H1 (cell line): ENCODE measurements around the gene DENND6B. TPM values are rescaled to one million over a fixed set of nuclear protein-coding genes. Genes with fewer than 3 reads are reported as not detected.

Experiments used
- CHD2 ChIP-seq: IDR thresholded peaks from 2 replicates; pipeline ENCODE4 v1.6.1; 2012; ENCODE audit warnings: low read length, improper control_type of control experiment
- EP300 ChIP-seq, 2 experiments: IDR thresholded peaks; 1 replicate in 1 of 2; 2 replicates in 1 of 2; pipeline ENCODE4 v1.6.1; 2011 to 2012; ENCODE audit warnings: low read depth in 2 of 2, low read length in 2 of 2, mild to moderate bottlenecking in 2 of 2, borderline replicate concordance in 1 of 2, inconsistent platforms in 1 of 2, moderate library complexity in 1 of 2
- GABPA ChIP-seq: IDR thresholded peaks from 2 replicates; pipeline ENCODE4 v1.6.1; 2011; ENCODE audit warnings: mild to moderate bottlenecking, low read length, moderate library complexity, borderline replicate concordance; ENCODE audit not compliant: insufficient read depth
- HDAC6 ChIP-seq: IDR thresholded peaks from one replicate; pipeline ENCODE4 v1.7.1; 2012; ENCODE audit warnings: low read depth, mild to moderate bottlenecking, inconsistent platforms, low read length, moderate library complexity
- MAFK ChIP-seq: IDR thresholded peaks from 2 replicates; pipeline ENCODE4 v1.6.1; 2012; ENCODE audit warnings: low read depth, mild to moderate bottlenecking, improper control_type of control experiment, low read length
- SAP30 ChIP-seq: fragments of 300-600 bp; sonication (generic); IDR thresholded peaks from 2 replicates; pipeline ENCODE4 v1.7.1; 2012; ENCODE audit warnings: low read length, moderate library complexity, mild to moderate bottlenecking, inconsistent platforms; ENCODE audit not compliant: insufficient read depth, insufficient replicate concordance
- SP2 ChIP-seq: IDR thresholded peaks from 2 replicates; pipeline ENCODE4 v1.6.1; 2012; ENCODE audit warnings: mild to moderate bottlenecking, low read length, inconsistent platforms
- polyA plus RNA-seq, 7 experiments: library from polyadenylated mRNA; depleted of rRNA in 3 of 7; stranded (reverse) in 5 of 7; unstranded in 2 of 7; fragments of >200 nt in 5 of 7; fragments of 200-250 nt in 2 of 7; gene quantifications; 1 replicate in 5 of 7; 2 replicates in 1 of 7; 4 replicates in 1 of 7; pipeline versions ENCODE4 v1.2.1 to v1.2.3, GENCODE V29; 2011 to 2013; ENCODE audit warnings: missing spikeins in 2 of 7, mixed read lengths in 2 of 7
- total RNA-seq: library from RNA; stranded (reverse); fragmentation: NEBNext Ultra II Directional; extraction: Animal tissue kit (Norgen Biotek cat#: 25700); gene quantifications from 2 replicates; pipeline ENCODE4 v1.2.1, GENCODE V29; 2021
- TF ChIP-seq, protein P1 (sequence below): fragments of 300-600 bp; sonication (generic); IDR thresholded peaks from 2 replicates; pipeline ENCODE4 v1.7.1; 2012; ENCODE audit warnings: low read length, moderate library complexity, mild to moderate bottlenecking, inconsistent platforms; ENCODE audit not compliant: insufficient replicate concordance
- TF ChIP-seq, protein P2 (sequence below): IDR thresholded peaks from 2 replicates; pipeline ENCODE4 v1.6.1; 2011; ENCODE audit warnings: low read length, improper control_type of control experiment

Gene DENND6B
- total and polyA plus RNA-seq, 2 of the 8 experiments (the other 6 are each of a cell fraction or from before 2014, with no cell fraction given), result 1.1 to 1.9 TPM

DNA sequence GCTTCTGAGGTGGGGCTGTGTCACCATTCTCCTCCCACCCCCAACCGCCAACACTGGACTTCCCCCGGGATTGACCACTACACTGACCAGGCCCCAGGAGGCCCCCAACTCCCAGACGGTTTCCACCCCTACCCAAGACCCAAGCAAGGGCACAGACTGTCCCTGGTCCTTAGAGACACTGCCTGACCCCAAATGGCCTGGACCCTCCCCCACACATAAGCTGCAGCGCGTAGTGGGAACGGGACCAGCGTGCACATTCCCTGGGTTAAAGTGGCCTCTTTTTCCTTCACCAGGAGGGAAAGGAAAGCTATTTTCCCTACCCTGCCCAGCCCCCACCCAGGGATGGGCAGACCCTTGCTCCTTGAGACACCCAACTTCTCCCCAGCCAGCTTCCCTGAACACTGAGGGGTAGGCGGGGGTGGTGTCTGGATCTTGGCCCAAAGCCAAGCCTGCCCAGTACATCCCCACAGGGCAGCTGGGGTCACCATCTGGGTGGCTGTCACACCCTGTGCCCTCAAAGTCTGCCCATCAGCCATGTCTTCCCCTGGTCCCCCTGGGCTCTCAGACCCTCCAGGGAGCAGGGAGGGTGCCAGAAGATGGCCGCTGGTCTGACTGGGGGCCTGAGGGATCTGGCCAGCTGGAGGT is 63.7 kb downstream of the DENND6B start (continued):
- TF ChIP-seq, protein P1, sequence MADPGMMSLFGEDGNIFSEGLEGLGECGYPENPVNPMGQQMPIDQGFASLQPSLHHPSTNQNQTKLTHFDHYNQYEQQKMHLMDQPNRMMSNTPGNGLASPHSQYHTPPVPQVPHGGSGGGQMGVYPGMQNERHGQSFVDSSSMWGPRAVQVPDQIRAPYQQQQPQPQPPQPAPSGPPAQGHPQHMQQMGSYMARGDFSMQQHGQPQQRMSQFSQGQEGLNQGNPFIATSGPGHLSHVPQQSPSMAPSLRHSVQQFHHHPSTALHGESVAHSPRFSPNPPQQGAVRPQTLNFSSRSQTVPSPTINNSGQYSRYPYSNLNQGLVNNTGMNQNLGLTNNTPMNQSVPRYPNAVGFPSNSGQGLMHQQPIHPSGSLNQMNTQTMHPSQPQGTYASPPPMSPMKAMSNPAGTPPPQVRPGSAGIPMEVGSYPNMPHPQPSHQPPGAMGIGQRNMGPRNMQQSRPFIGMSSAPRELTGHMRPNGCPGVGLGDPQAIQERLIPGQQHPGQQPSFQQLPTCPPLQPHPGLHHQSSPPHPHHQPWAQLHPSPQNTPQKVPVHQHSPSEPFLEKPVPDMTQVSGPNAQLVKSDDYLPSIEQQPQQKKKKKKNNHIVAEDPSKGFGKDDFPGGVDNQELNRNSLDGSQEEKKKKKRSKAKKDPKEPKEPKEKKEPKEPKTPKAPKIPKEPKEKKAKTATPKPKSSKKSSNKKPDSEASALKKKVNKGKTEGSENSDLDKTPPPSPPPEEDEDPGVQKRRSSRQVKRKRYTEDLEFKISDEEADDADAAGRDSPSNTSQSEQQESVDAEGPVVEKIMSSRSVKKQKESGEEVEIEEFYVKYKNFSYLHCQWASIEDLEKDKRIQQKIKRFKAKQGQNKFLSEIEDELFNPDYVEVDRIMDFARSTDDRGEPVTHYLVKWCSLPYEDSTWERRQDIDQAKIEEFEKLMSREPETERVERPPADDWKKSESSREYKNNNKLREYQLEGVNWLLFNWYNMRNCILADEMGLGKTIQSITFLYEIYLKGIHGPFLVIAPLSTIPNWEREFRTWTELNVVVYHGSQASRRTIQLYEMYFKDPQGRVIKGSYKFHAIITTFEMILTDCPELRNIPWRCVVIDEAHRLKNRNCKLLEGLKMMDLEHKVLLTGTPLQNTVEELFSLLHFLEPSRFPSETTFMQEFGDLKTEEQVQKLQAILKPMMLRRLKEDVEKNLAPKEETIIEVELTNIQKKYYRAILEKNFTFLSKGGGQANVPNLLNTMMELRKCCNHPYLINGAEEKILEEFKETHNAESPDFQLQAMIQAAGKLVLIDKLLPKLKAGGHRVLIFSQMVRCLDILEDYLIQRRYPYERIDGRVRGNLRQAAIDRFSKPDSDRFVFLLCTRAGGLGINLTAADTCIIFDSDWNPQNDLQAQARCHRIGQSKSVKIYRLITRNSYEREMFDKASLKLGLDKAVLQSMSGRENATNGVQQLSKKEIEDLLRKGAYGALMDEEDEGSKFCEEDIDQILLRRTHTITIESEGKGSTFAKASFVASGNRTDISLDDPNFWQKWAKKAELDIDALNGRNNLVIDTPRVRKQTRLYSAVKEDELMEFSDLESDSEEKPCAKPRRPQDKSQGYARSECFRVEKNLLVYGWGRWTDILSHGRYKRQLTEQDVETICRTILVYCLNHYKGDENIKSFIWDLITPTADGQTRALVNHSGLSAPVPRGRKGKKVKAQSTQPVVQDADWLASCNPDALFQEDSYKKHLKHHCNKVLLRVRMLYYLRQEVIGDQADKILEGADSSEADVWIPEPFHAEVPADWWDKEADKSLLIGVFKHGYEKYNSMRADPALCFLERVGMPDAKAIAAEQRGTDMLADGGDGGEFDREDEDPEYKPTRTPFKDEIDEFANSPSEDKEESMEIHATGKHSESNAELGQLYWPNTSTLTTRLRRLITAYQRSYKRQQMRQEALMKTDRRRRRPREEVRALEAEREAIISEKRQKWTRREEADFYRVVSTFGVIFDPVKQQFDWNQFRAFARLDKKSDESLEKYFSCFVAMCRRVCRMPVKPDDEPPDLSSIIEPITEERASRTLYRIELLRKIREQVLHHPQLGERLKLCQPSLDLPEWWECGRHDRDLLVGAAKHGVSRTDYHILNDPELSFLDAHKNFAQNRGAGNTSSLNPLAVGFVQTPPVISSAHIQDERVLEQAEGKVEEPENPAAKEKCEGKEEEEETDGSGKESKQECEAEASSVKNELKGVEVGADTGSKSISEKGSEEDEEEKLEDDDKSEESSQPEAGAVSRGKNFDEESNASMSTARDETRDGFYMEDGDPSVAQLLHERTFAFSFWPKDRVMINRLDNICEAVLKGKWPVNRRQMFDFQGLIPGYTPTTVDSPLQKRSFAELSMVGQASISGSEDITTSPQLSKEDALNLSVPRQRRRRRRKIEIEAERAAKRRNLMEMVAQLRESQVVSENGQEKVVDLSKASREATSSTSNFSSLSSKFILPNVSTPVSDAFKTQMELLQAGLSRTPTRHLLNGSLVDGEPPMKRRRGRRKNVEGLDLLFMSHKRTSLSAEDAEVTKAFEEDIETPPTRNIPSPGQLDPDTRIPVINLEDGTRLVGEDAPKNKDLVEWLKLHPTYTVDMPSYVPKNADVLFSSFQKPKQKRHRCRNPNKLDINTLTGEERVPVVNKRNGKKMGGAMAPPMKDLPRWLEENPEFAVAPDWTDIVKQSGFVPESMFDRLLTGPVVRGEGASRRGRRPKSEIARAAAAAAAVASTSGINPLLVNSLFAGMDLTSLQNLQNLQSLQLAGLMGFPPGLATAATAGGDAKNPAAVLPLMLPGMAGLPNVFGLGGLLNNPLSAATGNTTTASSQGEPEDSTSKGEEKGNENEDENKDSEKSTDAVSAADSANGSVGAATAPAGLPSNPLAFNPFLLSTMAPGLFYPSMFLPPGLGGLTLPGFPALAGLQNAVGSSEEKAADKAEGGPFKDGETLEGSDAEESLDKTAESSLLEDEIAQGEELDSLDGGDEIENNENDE, result no peak
- TF ChIP-seq, protein P2, sequence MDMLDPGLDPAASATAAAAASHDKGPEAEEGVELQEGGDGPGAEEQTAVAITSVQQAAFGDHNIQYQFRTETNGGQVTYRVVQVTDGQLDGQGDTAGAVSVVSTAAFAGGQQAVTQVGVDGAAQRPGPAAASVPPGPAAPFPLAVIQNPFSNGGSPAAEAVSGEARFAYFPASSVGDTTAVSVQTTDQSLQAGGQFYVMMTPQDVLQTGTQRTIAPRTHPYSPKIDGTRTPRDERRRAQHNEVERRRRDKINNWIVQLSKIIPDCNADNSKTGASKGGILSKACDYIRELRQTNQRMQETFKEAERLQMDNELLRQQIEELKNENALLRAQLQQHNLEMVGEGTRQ, result no peak
- TF ChIP-seq CHD2 (no peak), SAP30 (no peak), GABPA (no peak), EP300 (IDR thresholded peaks at IDR 0.05; ENCODE audit: borderline replicate concordance in 1 of 2, low read depth in 2 of 2, low read length in 2 of 2) (no peak), MAFK (no peak), HDAC6 (no peak), SP2 (no peak)
